ENCODE data around the gene NBAS. TPM values are rescaled to one million over a fixed set of nuclear protein-coding genes. Genes with fewer than 3 reads are reported as not detected.

Gene NBAS
- total and polyA plus RNA-seq, 2 of the 13 experiments (the other 11 are each of a cell fraction or from before 2014, with no cell fraction given): 33.6 to 58.7 TPM

- TF ChIP-seq KDM1A (CRISPR knock-in tag; IDR thresholded peaks at IDR 0.05) (no peak), ZIK1 (CRISPR knock-in tag; IDR thresholded peaks at IDR 0.05; ENCODE audit: borderline replicate concordance, low read depth) (no peak), IKZF1 (IDR thresholded peaks at IDR 0.05) (no peak), ZGPAT (CRISPR knock-in tag; IDR thresholded peaks at IDR 0.05) (no peak), FOXO1 (CRISPR knock-in tag; IDR thresholded peaks at IDR 0.05) (peak; percentile 56; the same call in 1 of the 2 replicates), TSC22D2 (CRISPR knock-in tag; IDR thresholded peaks at IDR 0.05; ENCODE audit: borderline replicate concordance) (no peak), ZBTB20 (CRISPR knock-in tag; IDR thresholded peaks at IDR 0.05; ENCODE audit: borderline replicate concordance, low read depth) (no peak), BCL6 (CRISPR knock-in tag; IDR thresholded peaks at IDR 0.05) (no peak), FOXO4 (CRISPR knock-in tag; conservative IDR thresholded peaks at IDR 0.05) (no peak), HMG20A (CRISPR knock-in tag; IDR thresholded peaks at IDR 0.05; ENCODE audit: borderline replicate concordance) (peak; percentile 28; the same call in 1 of the 2 replicates), MEF2D (CRISPR knock-in tag; IDR thresholded peaks at IDR 0.05) (no peak), RNF2 (conservative IDR thresholded peaks at IDR 0.05; ENCODE audit: low read depth) (no peak), NFE2 (CRISPR knock-in tag; IDR thresholded peaks at IDR 0.05) (no peak), PAXIP1 (CRISPR knock-in tag; conservative IDR thresholded peaks at IDR 0.05) (peak; percentile 38; the same call in 1 of the 2 replicates), HMG20B (CRISPR knock-in tag; conservative IDR thresholded peaks at IDR 0.05) (no peak), SPEN (CRISPR knock-in tag; IDR thresholded peaks at IDR 0.05; ENCODE audit: low read depth) (no peak), TARDBP (CRISPR knock-in tag; IDR thresholded peaks at IDR 0.05) (no peak), TOPORS (CRISPR knock-in tag; IDR thresholded peaks at IDR 0.05) (no peak)
- TF ChIP-seq, protein P1, sequence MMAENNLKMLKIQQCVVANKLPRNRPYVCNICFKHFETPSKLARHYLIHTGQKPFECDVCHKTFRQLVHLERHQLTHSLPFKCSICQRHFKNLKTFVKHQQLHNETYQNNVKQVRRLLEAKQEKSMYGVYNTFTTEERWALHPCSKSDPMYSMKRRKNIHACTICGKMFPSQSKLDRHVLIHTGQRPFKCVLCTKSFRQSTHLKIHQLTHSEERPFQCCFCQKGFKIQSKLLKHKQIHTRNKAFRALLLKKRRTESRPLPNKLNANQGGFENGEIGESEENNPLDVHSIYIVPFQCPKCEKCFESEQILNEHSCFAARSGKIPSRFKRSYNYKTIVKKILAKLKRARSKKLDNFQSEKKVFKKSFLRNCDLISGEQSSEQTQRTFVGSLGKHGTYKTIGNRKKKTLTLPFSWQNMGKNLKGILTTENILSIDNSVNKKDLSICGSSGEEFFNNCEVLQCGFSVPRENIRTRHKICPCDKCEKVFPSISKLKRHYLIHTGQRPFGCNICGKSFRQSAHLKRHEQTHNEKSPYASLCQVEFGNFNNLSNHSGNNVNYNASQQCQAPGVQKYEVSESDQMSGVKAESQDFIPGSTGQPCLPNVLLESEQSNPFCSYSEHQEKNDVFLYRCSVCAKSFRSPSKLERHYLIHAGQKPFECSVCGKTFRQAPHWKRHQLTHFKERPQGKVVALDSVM (CRISPR knock-in tag; IDR thresholded peaks at IDR 0.05): no peak
- TF ChIP-seq, protein P2, sequence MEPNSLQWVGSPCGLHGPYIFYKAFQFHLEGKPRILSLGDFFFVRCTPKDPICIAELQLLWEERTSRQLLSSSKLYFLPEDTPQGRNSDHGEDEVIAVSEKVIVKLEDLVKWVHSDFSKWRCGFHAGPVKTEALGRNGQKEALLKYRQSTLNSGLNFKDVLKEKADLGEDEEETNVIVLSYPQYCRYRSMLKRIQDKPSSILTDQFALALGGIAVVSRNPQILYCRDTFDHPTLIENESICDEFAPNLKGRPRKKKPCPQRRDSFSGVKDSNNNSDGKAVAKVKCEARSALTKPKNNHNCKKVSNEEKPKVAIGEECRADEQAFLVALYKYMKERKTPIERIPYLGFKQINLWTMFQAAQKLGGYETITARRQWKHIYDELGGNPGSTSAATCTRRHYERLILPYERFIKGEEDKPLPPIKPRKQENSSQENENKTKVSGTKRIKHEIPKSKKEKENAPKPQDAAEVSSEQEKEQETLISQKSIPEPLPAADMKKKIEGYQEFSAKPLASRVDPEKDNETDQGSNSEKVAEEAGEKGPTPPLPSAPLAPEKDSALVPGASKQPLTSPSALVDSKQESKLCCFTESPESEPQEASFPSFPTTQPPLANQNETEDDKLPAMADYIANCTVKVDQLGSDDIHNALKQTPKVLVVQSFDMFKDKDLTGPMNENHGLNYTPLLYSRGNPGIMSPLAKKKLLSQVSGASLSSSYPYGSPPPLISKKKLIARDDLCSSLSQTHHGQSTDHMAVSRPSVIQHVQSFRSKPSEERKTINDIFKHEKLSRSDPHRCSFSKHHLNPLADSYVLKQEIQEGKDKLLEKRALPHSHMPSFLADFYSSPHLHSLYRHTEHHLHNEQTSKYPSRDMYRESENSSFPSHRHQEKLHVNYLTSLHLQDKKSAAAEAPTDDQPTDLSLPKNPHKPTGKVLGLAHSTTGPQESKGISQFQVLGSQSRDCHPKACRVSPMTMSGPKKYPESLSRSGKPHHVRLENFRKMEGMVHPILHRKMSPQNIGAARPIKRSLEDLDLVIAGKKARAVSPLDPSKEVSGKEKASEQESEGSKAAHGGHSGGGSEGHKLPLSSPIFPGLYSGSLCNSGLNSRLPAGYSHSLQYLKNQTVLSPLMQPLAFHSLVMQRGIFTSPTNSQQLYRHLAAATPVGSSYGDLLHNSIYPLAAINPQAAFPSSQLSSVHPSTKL (CRISPR knock-in tag; IDR thresholded peaks at IDR 0.05): peak; percentile 74
Observed at GRCh38 chr2:15571729-15572128, 10.6 kb upstream of the NBAS start (continued).

Measured in HepG2 (cell line).